GM10266 (cell line): Measurements from ENCODE around the gene IL3RA.
"Not testable (repeated sequence)": the region's sequence is repeated elsewhere in the genome, so short reads cannot be mapped to it uniquely, and the experiment has no call there.

Source experiments
- DNase-seq: peaks from one replicate; pipeline ENCODE4 v3.0.0; 2012; ENCODE audit errors: extremely low spot score
- CTCF ChIP-seq: IDR thresholded peaks from 2 replicates; pipeline ENCODE4 v1.5.1; 2012; ENCODE audit warnings: mild to moderate bottlenecking, low read depth; ENCODE audit not compliant: control insufficient read depth, insufficient read depth; ENCODE audit errors: missing control alignments

IL3RA gene

GRCh38 chrX:1336331-1336943 lies at the start of gene IL3RA:
Gene IL3RA (plus strand): TSS chrX:1336785. CDS start chrX:1341766, 4,981 bp downstream.
- DNase-seq, result peak; percentile 64

GRCh38 chrX:1289535-1289934 lies 47.0 kb upstream of the IL3RA start:
- DNase-seq, result no peak
- no peak for TF ChIP-seq CTCF

More at GRCh38 chrX:1336331-1336943, at the start of gene IL3RA:
- TF ChIP-seq CTCF, result no peak

GRCh38 chrX:1291110-1291740 lies 45.4 kb upstream of the IL3RA start:
- no peak for DNase-seq
- no peak for TF ChIP-seq CTCF

GRCh38 chrX:1292575-1293290 lies 43.9 kb upstream of the IL3RA start:
- no peak for TF ChIP-seq CTCF
- DNase-seq, result no peak

- DNase-seq, result no peak
- no peak for TF ChIP-seq CTCF
Measured at GRCh38 chrX:1294301-1295067, 42.1 kb upstream of the IL3RA start.

- TF ChIP-seq CTCF, result no peak
Measured at GRCh38 chrX:1295550-1295949, 41.0 kb upstream of the IL3RA start.

GRCh38 chrX:1297591-1297990 lies 39.0 kb upstream of the IL3RA start:
- DNase-seq, result not testable (repeated sequence)

More at GRCh38 chrX:1295550-1295949, 41.0 kb upstream of the IL3RA start:
- DNase-seq, result no peak
